ENCODE results near the gene JAZF1.
"Not testable (repeated sequence)": the region's sequence is repeated elsewhere in the genome, so short reads cannot be mapped to it uniquely, and the experiment has no call there.

Gene JAZF1

GRCh38 chr7:27872356-27873275, 308.0 kb downstream of the JAZF1 start:
- DNase-seq (ENCODE audit: low spot score): no peak

GRCh38 chr7:27871866-27872265, 308.7 kb downstream of the JAZF1 start:
- DNase-seq (ENCODE audit: low spot score): no peak

GRCh38 chr7:27871086-27871485, 309.5 kb downstream of the JAZF1 start:
- DNase-seq (ENCODE audit: low spot score): no peak

GRCh38 chr7:27870595-27870994, 310.0 kb downstream of the JAZF1 start:
- DNase-seq (ENCODE audit: low spot score): no peak

GRCh38 chr7:27869056-27869455, 311.5 kb downstream of the JAZF1 start:
- DNase-seq (ENCODE audit: low spot score): no peak

- DNase-seq (ENCODE audit: low spot score): no peak
These were observed 312.5 kb downstream of the JAZF1 start for GRCh38 chr7:27868131-27868550.

- DNase-seq (ENCODE audit: low spot score): no peak
These were observed 313.5 kb downstream of the JAZF1 start for GRCh38 chr7:27866828-27867672.

- no peak for DNase-seq (ENCODE audit: low spot score)
These were observed 314.3 kb downstream of the JAZF1 start for GRCh38 chr7:27866256-27866655.

GRCh38 chr7:27863880-27864279, 316.7 kb downstream of the JAZF1 start:
- DNase-seq (ENCODE audit: low spot score): no peak

- DNase-seq (ENCODE audit: low spot score): no peak
These were observed 318.8 kb downstream of the JAZF1 start for GRCh38 chr7:27861747-27862146.

- DNase-seq (ENCODE audit: low spot score): no peak
These were observed 319.8 kb downstream of the JAZF1 start for GRCh38 chr7:27860800-27861199.

- not testable (repeated sequence) for DNase-seq (ENCODE audit: low spot score)
These were observed 323.7 kb downstream of the JAZF1 start for GRCh38 chr7:27856703-27857485.

- no peak for DNase-seq (ENCODE audit: low spot score)
These were observed 330.1 kb downstream of the JAZF1 start for GRCh38 chr7:27850531-27850930.

GRCh38 chr7:27846388-27846787, 334.2 kb downstream of the JAZF1 start:
- no peak for DNase-seq (ENCODE audit: low spot score)

- DNase-seq (ENCODE audit: low spot score): no peak
These were observed 336.9 kb downstream of the JAZF1 start for GRCh38 chr7:27843584-27844305.

GRCh38 chr7:27842851-27843250, 337.7 kb downstream of the JAZF1 start:
- DNase-seq (ENCODE audit: low spot score): no peak

- no peak for DNase-seq (ENCODE audit: low spot score)
These were observed 338.4 kb downstream of the JAZF1 start for GRCh38 chr7:27842094-27842692.

GRCh38 chr7:27840760-27841364, 339.7 kb downstream of the JAZF1 start:
- no peak for DNase-seq (ENCODE audit: low spot score)

GRCh38 chr7:27840313-27840712, 340.3 kb downstream of the JAZF1 start:
- DNase-seq (ENCODE audit: low spot score): peak; percentile 23

- DNase-seq (ENCODE audit: low spot score): no peak
These were observed 341.5 kb downstream of the JAZF1 start for GRCh38 chr7:27839099-27839498.

GRCh38 chr7:27836536-27836935, 344.1 kb downstream of the JAZF1 start:
- no peak for DNase-seq (ENCODE audit: low spot score)
